HG03097 (cell line): ENCODE results near the gene CALN1.
"Not testable (repeated sequence)": the region's sequence is repeated elsewhere in the genome, so short reads cannot be mapped to it uniquely, and the experiment has no call there.

Source experiments
- ATAC-seq: cut with Tn5 transposase; IDR thresholded peaks from one replicate; pipeline ENCODE4 v1.9.1; 2021; ENCODE audit not compliant: unreplicated experiment, low FRiP score

The CALN1 gene

DNA sequence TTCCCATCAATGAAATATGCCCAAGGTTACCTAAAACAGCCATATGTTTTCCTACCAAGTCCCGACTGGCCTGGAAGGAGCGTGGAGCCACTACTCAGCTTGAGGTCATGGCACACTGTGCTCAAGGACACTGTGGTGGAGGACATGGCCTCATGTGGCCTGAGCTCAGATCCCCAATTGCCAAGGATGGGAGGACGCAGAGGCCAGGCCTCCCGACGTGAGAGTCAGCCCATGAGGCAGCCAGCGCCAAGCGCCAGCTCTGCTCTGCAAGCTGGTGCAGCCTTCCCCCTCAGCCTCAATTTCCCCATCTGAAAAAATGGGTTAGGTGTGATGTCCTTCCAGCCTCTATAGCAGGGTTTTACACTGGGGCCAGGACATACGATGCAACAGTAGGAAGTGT is 302.6 kb downstream of the CALN1 start:
- no peak for ATAC-seq

DNA sequence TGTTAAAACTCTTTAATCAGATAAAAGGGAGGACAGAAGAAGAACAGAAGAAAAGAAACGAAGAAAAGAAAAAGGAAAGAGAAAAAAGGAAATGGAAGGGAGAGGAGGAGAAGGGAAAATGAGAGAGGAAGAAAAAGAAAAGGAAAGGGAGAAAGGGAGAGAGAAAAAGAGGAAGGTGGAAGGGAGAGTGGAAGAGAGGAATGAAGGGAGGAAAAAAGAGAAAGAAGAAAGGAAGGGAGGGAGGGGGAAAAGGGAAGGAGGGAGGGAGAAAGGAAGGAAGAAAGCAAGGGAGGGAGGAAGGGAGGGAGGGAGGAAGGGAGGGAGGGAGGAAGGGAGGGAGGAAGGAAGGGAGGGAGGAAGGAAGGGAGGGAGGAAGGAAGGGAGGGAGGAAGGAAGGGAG is 305.7 kb downstream of the CALN1 start:
- no peak for ATAC-seq

DNA sequence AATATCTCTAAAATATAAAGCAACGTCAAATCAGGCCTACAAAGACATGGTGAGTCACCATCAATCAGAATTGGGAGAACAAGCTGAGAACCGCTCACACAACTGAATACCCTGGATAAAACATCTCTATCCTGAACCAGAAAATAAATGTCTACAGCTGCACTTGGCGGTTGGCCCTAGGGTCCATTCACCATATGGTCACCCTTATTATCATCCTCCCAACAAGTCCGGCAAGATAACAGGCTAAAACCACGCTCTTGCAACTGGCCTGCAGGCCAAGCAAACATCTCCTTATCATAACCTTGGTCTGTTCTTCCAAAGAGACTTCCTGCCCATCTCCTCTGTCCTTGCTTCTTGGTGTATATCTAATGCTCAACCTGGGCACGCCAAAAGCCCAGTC is 310.7 kb downstream of the CALN1 start:
- no peak for ATAC-seq

DNA sequence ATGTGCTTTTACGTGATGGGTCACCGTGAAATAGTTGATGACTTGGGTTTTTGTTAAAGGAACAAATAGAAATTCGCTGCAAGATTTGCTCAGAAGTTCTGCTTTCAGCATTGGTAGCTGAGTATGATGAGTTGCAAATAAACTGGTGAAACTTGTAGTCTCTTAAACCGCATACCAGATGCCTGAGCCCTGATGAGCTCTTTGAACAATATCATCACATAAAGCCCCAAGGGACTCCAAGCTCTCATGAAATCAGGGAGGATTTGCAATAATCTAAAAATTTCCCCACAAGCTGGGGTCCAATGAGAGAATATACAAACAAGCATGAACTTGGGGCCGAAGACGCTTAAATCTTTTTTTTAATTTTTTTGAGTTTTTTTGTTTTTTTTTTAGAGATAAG is 312.4 kb downstream of the CALN1 start:
- ATAC-seq: no peak

DNA sequence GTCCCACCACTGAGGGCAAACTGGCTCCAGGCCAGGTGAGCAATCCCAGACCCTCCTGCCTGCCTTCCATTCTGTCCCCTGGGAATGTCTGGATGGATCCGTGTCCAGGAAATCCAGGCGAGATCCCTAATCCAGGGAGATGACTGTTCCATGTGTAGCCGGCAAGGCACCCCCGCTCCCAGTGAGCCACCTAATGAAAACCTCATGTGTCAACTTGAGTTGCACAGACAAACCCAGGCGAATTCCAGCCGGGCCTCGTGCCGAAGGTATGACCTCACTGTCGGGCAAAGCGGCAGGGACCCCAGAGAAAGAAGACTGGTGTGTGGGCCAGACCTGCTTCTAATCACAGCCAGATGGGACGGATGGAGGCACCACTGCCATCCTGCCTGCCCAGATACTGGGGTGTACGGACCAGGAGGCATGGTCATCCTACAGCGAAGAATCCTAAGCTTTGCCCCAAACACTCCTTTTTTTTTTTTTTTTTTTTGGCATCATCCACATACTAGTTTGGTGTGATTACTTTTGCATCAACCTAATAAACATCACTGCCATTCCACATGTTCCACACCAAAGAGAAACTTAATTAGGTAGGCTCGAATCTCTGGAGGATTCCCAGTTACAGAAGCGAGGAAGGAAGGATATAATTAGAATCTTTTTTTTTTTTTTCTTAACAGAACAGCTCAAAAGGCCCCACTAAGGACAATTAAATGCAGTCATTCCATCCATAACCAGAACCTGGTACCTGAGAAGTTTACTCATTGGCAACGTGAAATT is 313.1 kb downstream of the CALN1 start:
- no peak for ATAC-seq

DNA sequence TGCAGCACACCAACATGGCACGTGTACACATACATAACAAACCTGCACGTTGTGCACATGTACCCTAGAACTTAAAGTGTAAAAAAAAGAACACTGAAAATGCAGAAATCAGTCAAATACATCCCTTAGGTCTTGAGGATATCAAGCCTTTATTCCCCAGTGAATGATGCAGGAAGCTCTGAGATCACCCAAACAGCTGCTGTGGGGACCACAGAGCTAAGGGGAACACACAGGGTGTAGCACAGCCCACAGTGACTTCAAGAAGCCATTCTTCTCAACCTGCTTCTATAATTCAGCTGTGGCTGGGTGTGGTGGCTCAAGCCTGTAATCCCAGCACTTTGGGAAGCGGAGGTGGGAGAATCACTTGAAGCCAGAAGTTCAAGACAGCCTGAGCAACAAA is 314.9 kb downstream of the CALN1 start:
- no peak for ATAC-seq

DNA sequence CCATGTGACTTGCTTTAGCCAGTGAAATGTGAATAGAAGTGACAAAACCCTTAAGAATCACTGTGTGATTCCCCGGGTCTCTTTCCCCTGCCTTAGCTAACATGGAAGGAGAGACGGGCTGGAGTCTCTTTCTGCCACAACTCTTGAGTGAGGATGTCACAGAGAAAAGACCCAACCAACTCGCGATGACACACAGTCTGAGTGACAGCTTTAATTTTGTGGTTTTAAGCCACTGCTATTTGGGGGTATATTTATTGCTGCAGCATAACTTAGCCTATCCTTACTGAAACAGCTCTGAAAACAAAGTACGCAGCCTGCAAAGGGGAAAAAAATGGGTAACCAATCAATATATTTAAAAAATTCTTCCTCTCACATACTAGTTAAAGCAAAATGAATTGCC is 319.4 kb downstream of the CALN1 start:
- ATAC-seq: no peak

DNA sequence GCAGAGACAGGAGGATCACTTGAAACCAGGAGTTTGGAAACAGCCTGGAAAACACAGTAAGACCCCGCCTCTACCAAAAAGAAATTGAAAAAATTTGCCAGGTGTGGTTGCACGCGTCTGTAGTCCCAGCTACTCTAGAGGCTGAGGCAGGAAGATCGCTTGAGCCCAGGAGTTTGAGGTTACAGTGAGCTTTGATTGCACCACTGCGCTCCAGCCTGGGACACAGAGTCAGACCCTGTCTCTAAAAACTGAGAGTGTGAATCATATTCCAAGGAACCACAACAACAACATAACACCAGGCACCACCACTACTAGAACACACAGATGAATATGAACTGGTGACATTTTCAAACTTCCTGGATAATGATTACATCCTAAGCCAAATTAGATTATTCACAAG is 324.2 kb downstream of the CALN1 start:
- no peak for ATAC-seq

DNA sequence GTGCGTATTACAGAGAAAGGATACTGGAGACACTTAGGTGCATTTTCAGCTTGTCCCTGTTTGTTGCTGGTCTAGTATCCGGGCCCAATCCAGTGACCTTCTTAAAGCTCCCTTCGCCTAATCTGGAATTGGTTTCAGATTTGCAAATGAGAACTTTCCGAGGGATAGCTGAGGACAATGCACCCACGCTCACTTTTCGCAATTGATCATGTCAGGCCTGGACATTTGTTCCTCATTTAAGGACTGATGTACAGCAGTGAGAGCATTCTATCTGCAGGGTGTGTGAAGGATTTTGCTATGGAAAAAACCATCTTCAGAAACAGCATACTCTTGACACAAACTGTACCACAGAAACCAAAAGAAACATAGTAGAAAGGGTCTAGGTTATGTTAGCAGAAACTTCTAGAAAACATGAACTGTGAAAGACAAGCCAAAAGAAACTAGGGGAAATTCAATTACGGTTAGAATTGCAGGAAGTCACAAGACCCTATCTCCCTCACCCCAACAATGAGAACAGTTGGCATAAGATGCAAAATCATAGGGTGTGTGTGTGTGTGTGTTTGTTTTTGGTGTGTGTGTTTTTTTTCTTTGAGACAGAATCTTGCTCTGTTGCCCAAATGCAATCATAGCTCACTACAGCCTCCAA is 331.1 kb downstream of the CALN1 start:
- no peak for ATAC-seq

DNA sequence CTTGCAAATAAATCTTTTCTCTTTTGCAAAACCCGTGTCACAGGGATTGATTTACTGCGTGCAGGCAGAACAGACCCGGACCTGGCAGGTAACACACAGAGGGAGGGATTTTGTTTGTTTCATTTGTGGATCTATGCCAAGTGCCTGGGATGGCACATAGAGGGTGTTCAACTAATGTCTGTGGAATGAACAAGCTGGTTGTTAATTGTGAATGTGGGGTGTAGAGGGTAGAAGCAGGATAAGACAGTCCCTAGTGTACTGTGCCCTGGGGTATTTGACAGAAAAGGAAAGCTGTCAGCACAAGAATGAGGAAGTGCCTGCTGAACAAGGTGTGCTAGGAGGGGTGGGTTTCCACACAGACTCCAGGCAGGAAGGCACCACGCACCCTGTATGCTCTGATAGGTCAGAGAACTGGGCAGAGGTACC is 331.8 kb downstream of the CALN1 start:
- no peak for ATAC-seq

DNA sequence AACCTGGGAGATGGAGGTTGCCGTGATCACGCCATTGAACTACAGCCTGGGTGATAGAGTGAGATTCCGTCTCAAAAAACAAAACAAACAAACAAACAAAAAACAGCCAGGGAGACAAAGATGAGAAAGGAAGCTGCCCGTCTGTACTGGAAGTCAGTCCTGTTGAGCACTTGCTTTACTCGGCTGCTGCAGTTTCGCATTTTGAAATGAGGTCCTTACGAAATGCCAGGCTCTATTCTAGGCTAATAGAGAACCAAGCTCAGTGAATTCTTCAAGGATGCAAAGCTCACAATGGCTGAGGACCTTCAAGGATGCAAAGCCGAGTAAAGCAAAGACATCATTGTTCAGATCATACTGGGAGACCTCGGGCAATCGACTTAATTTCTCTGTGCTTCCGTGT is 333.3 kb downstream of the CALN1 start:
- ATAC-seq: no peak

DNA sequence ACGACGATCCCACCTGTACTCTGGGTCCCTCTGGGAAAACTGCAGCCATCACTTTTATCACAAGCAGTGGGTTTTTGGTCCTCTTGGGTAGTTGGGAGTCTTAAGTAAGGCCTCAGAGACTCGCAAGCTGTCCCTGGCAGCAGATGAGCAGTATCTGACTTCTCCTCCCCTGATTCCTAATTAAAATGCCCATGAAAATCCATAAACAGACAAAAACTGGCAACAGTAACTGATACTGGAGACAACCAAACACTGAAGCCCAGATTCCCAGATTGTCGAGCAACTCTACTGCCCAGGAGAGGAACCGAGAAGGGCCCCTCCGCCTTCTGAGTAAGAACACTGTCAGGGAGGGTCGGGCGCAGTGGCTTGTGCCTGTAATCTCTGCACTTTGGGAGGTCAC is 333.8 kb downstream of the CALN1 start:
- ATAC-seq: no peak

DNA sequence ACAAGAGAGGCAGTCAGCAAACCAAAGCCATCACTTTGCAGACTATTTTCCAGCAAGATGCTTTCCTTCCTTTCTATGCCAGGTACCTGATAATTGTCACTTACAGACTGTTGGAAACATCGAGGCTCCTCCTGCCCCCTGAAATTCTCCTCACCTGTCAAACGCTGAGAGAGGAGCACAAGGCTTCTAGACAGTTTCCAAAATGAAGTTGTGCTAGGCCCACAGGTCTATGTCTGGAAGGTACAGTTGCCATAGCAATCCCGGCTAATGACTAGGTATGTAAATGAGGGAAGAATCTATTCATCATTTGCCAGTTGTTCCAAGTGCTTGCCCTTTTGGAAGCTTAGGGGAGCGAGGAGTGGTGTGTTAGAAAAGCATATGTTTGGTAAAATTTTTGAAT is 334.4 kb downstream of the CALN1 start:
- ATAC-seq: no peak

DNA sequence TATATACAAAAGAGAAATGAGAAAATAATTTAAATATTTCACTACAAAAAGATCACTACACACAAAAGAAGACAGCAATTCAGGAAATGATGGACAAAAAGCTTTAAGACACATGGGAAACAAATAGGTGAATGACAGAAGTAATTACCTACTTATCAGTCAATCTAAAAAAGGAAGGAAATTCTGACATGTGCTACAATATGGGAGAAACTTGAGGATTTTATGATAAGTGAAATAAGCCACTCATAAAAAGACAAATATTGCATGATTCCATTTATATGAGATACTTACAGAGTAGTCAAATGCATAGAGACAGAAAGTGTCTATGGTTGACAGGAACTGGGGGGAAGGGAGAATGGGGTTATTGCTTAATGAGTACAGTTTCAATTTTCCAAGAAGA is 339.2 kb downstream of the CALN1 start:
- ATAC-seq: no peak

DNA sequence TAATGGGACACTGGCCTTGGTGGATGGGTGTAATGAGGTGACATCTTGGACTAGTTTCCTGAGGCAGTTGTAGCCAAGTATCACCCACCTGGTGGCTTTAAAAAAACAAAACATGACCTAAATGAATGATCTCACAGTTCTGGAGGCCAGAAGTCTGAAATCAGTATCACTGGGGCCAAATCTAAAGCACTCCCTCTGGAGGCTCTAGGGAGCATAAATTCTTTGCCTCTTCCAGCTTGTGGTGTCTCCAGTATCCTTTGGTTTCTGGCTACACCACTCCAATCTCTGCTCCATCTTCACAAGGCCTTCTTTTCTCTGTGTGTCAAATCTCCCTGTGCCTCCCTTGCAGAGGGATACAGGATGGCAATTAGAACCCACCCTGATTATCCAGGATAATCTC is 342.9 kb downstream of the CALN1 start:
- ATAC-seq: no peak

DNA sequence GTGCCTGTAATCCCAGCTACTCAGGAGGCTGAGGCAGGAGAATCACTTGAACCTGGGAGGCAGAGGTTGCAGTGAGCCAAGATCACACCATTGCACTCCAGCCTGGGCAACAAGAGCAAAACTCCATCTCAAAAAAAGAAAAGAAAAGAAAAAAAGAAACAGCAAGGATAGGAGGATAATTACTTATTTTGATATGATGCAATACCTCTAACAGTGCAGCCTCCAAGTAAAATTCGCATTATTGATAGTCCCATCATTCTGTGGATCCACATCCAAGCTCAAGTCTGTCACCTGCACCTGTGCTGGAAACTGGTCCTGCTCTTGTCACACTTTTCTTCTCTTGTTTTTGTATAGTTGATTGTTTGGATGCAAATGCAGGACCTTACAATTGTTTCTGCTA is 346.4 kb downstream of the CALN1 start:
- ATAC-seq: not testable (repeated sequence)

DNA sequence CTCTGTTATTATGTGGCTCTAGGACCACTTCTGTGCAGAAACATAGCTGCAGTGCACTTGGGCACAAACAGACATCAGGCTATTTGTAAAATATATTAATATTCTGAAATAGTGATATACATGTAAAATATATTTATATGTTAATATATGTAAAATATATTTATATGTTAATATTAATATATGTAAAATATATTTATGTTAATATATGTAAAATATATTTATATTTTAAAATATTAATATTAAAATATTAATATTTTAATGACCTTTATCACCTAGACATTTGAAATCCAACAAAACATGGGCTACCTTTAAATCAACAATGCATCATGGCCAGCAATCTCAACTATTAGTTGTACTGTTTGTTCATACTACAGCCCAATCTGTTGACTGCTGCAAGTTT is 347.2 kb downstream of the CALN1 start:
- ATAC-seq: no peak

DNA sequence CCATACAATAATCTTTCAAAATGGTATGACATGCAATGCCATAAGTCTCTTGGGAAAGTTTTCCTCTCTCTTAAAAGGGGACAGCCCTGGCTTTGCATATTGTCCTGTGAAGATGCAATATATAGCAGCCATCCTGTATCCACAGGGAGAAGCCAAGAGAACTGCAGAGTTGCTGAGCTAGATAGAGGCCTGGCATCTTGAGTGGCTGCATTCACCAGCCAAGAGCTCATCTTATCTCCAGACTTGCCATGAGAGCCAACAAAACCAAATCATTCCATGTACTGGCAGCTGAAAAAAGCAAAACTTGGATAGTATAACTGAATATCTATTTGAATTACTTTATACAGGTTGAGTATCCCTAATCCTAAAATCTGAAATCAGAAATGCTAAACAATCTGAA is 348.8 kb downstream of the CALN1 start:
- ATAC-seq: no peak

DNA sequence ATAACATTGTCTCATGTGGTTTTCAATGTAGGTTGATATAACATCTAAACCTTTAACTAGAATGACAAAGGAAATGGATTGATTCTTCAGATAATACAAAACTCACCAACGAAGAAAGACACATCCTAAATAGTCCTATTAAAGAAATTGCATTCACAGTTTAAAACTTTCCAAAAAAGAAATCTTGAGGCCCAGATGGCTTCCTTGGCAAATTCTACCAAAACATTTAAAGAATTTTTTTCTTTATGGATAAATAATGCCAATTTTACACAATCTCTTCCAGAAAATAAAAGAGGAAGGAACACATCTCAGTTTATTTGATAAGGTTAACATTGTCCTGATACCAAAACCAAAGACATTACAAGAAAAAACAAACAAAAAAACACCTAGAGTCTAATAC is 349.5 kb downstream of the CALN1 start:
- ATAC-seq: no peak

DNA sequence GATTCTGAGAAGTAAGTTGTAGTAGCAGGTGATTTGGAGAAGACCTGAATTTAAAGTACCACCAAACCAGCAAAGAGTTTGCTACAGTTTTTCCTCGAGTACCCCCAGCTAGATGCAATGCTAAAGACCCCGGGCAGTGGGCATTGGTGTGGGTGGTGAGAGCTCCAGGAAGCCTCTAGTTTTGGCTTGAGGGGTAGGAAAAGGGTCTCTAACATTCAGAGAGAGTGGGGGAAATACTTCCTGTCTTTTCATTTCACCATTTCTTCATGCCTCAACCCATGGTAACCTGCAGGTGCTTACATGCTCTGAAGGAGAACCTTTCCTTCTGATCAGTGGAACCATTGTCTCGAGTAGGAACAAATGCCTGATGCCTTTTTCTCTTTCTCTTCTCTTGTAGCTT is 352.2 kb downstream of the CALN1 start:
- no peak for ATAC-seq

DNA sequence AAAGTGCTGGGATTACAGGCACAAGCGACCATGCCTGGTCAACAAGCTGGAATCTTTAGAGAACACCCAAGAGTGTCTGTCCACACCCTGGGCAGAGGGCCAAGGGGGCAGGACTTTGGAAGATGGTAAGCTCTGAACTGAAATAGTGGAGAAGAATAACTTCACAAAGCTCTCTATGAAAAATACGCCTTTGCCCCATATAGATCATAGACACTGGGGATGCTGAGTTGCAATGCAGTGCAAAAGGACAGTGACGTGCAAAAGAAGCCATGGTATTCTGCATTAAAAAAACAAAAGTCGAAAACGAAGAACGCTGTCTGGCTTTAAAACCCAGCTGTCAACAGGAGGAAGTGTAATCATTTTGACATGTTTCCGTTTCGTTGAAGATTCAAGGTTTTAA is 353.6 kb downstream of the CALN1 start:
- ATAC-seq: no peak

DNA sequence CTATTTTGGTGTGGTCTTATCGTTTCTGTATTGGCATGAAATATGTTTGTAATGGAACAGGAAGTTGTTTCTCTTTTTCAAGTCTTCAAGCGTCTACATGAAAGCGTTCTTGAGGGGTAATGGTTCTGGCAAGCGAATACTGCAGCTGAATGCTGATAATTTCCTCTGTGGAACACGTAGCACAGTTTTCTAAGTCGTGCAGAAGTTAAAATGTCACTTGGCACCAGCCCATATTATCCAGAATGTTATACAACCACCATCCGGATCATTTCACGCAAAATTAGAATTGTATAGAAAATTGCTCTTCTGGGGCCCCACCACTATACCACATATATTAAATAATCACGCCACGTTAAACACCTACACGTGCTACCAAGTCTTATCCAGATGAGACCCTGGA is 354.3 kb downstream of the CALN1 start:
- ATAC-seq: no peak

DNA sequence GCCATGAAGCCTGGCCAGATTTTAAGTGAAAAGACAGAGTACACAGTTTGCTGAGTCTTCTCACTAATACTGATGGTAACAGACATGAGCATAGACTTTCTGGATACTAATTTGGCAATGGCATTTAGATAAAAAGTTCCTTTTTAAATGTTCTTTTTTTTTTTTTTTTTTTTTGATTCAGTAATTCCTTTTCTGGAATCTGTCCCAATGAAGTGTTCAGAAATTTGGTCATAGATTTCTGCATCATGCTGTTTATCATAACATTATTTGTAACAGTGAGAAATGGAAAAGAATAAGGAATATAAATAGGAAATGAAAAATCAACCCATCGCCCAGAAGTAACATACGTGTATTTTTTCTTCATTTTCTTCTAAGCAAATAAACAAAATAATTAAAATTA is 354.9 kb downstream of the CALN1 start:
- no peak for ATAC-seq
